Activated B cell treated with CpG ODN at 0.5 μM for 24 hours (primary cell): ENCODE data around the gene GUCY1A2. TPM values are rescaled to one million over a fixed set of nuclear protein-coding genes. Genes with fewer than 3 reads are reported as not detected.

Experiments used
- ATAC-seq: fragments of 200-7000 bp; cut with Tn5 transposase; one replicate; pipeline ENCODE4 v1.10.0; 2021; ENCODE audit warnings: low read depth, mild to moderate bottlenecking, moderate library complexity
- CTCF ChIA-PET: fragments of 350-600 bp; sonication (Branson Sonifier 250); formaldehyde crosslinking; loops from one replicate; lab custom pipeline; 2021; ENCODE audit warnings: antibody characterized with exemption; lab: Charles Lee
- POLR2A ChIA-PET: fragments of 350-600 bp; sonication (Branson Sonifier 250); formaldehyde crosslinking; loops from one replicate; lab custom pipeline; 2021; ENCODE audit warnings: antibody characterized with exemption; lab: Charles Lee
- DNase-seq: peaks from one replicate; pipeline ENCODE4 v3.0.0; 2022
- H3K27ac Mint-ChIP-seq: one replicate; pipeline ENCODE4 v1.8.0; 2020; ENCODE audit warnings: mixed read lengths
- H3K27me3 Mint-ChIP-seq: one replicate; pipeline ENCODE4 v1.8.0; 2021; ENCODE audit warnings: mixed read lengths
- H3K36me3 Mint-ChIP-seq: one replicate; pipeline ENCODE4 v1.8.0; 2021; ENCODE audit warnings: low read depth, mixed read lengths
- H3K4me1 Mint-ChIP-seq: one replicate; pipeline ENCODE4 v1.8.0; 2021; ENCODE audit warnings: mixed read lengths
- H3K4me3 Mint-ChIP-seq: one replicate; pipeline ENCODE4 v1.8.0; 2020; ENCODE audit warnings: mild to moderate bottlenecking, mixed read lengths
- H3K9me3 Mint-ChIP-seq: one replicate; pipeline ENCODE4 v1.8.0; 2020; ENCODE audit warnings: mixed read lengths
- CTCF ChIP-seq: fragments of 200-600 bp; IDR thresholded peaks from one replicate; pipeline ENCODE4 v1.8.0; 2022; ENCODE audit warnings: antibody characterized with exemption, mild to moderate bottlenecking
- intact Hi-C: fragments of 100-400 bp; cut with micrococcal nuclease; formaldehyde crosslinking; loops from one replicate; pipeline ENCODE4 v1.15.1; 2024
- total RNA-seq: library from RNA; stranded (reverse); gene quantifications from 2 replicates; pipeline ENCODE4 v1.2.3, GENCODE V29; 2022

The GUCY1A2 gene
- total RNA-seq, 1 donor from 2014 or later: not detected

DNA sequence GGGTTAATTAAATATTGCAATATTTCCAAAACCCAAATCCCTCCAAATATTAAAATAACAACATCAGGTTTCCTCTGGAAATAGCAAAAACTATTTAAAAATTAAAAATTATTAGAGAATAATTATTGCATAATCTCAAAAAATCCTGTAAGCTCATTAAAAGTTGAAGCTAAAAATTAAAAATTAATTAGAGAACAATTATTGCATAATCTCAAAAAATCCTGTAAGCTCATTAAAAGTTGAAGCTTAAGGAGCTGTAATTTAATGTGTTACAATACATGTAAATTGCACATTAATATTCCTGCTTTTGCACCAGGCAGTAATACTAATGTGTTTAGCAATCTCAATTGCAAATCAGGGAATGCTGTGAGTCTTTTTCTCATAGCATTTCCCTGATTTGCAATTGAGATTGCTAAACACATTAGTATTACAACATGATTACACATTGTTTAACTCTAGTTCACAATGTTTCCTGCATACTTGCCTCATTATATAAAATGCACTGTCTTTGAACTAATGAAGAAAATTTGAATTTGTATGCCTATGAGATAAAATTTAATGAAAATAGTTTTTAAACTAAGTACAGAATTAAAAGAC, 247.7 kb downstream of the GUCY1A2 start:
- Mint-ChIP-seq H3K4me3 (no peak overlapping the region), H3K36me3 (no peaks in the 10 kb centered on the region), H3K4me1 (no peaks in the 10 kb centered on the region), H3K27ac (no peak overlapping the region), H3K27me3 (no peaks in the 10 kb centered on the region), H3K9me3 (no peaks in the 10 kb centered on the region)
- intact Hi-C loops: no loop called here
- CTCF ChIA-PET: no interaction called here
- POLR2A ChIA-PET: no interaction called here
- ATAC-seq: no peak
- TF ChIP-seq CTCF: no peak
- no peak for DNase-seq

DNA sequence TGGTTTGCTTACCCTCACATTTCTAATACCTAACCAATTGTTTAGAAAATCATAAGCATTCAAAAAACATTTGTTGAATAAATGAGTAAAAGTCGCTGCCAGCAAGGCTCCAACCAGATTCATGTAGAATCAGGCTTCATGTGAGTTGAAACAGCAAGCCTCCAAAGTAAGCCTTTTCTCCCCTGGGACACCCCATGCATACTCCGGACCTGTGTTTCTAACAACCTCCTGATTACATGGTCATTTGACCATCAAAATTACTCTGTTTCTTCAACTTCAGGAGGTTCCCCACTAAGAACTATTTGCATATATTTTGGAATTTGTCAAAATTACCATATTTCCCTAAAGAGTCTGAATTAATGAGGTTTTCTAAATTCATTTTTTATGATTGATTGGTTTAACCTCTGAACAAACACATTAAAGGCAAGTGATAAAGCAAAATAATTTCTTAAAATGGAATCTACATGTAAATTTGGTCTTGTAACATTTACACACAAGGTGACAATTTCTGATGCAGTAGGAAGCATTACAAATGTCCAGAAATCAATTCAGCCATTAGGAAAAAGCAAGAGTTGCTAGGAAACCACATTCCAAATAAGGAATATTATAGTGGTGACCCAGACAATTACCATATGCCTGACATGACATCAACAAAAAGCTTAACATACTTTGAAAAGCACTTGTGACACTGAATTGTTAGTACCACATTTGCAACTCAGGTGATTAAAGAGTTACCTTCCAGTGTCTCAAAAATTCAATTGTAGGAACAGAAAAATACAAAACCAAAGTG, 252.6 kb downstream of the GUCY1A2 start:
- H3K9me3 Mint-ChIP-seq: peaks cover 2% of the 10 kb centered on the region
- intact Hi-C loops: no loop called here
- no peak for TF ChIP-seq CTCF
- ATAC-seq (no peak), DNase-seq (no peak)
- H3K27me3 Mint-ChIP-seq: no peaks in the 10 kb centered on the region
- no peaks in the 10 kb centered on the region for H3K4me1 Mint-ChIP-seq
- ChIA-PET CTCF (no interaction called here), POLR2A (no interaction called here)
- H3K36me3 Mint-ChIP-seq: no peaks in the 10 kb centered on the region
- no peak overlapping the region for H3K27ac Mint-ChIP-seq
- H3K4me3 Mint-ChIP-seq: no peak overlapping the region

- Mint-ChIP-seq H3K27ac (no peak overlapping the region), H3K9me3 (peaks cover 5% of the 10 kb centered on the region), H3K27me3 (no peaks in the 10 kb centered on the region), H3K4me1 (no peaks in the 10 kb centered on the region), H3K36me3 (no peaks in the 10 kb centered on the region), H3K4me3 (no peak overlapping the region)
- CTCF ChIA-PET: no interaction called here
- no peak for ATAC-seq
- no peak for TF ChIP-seq CTCF
- intact Hi-C loops: no loop called here
- POLR2A ChIA-PET: no interaction called here
- DNase-seq: no peak
Measured at GRCh38 chr11:106763501-106763900, 254.8 kb downstream of the GUCY1A2 start.

DNA sequence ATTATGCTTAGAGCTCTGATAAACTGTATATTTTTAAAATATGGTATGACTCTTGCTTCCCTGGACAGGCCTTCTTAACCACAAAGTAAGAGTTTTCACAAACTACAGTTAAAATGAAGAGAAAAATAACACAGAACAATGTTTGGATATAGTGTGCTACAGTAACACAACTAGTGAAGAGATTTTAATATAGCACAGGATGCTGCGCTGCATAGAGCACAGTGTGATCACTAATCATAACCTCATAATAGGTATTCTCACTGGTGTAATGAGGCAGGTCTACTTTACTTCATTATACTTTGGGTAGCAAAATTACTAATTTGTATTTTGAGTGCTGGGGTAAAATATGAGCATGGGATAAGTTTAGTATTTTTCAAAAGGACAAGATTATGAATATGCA, 256.5 kb downstream of the GUCY1A2 start:
- peaks cover 5% of the 10 kb centered on the region for H3K9me3 Mint-ChIP-seq
- POLR2A ChIA-PET: no interaction called here

More for the DNA sequence above, 256.5 kb downstream of the GUCY1A2 start:
- DNase-seq: no peak
- Mint-ChIP-seq H3K36me3 (no peaks in the 10 kb centered on the region), H3K4me1 (no peaks in the 10 kb centered on the region), H3K27me3 (no peaks in the 10 kb centered on the region), H3K4me3 (no peak overlapping the region), H3K27ac (no peak overlapping the region)
- CTCF ChIA-PET: no interaction called here
- ATAC-seq: no peak
- TF ChIP-seq CTCF: no peak
- intact Hi-C loops: no loop called here
